GM12873 (cell line): Measurements from ENCODE around the gene MAPK6.

Experiments
- CTCF ChIP-seq: IDR thresholded peaks from 2 replicates; pipeline ENCODE4 v1.5.1; 2012; ENCODE audit warnings: low read depth, mild to moderate bottlenecking, moderate library complexity, low read length, control low read depth; ENCODE audit not compliant: insufficient read depth; ENCODE audit errors: missing control alignments

The MAPK6 gene

GRCh38 chr15:52054381-52054780, 35.4 kb downstream of the MAPK6 start:
- no peak for TF ChIP-seq CTCF

GRCh38 chr15:52056001-52056400, 37.0 kb downstream of the MAPK6 start:
- TF ChIP-seq CTCF = no peak

GRCh38 chr15:52056496-52056895, 37.5 kb downstream of the MAPK6 start:
- TF ChIP-seq CTCF = no peak

GRCh38 chr15:52057996-52058395, 39.0 kb downstream of the MAPK6 start:
- no peak for TF ChIP-seq CTCF

- TF ChIP-seq CTCF = no peak
These were observed 41.5 kb downstream of the MAPK6 start for GRCh38 chr15:52060501-52060900.

- no peak for TF ChIP-seq CTCF
These were observed 48.0 kb downstream of the MAPK6 start for GRCh38 chr15:52066842-52067544.

- no peak for TF ChIP-seq CTCF
These were observed 48.5 kb downstream of the MAPK6 start for GRCh38 chr15:52067545-52067926.
